T-helper 1 cell treated with Interleukin-12 subunit alpha and Interleukin-12 subunit beta and Interleukin-4 antibody, amounts not matched to agents 30 ng/mL and 1 ng/mL, for 36 hours (primary cell): ENCODE measurements around the gene GPR180. TPM values are rescaled to one million over a fixed set of nuclear protein-coding genes. Genes with fewer than 3 reads are reported as not detected.
"Not testable (repeated sequence)": the region's sequence is repeated elsewhere in the genome, so short reads cannot be mapped to it uniquely, and the experiment has no call there.

Source experiments
- intact Hi-C: fragments of 100-400 bp; cut with micrococcal nuclease; formaldehyde crosslinking; loops from one replicate; pipeline ENCODE4 v1.15.1; 2024
- total RNA-seq: library from RNA; stranded (reverse); gene quantifications from 2 replicates; pipeline ENCODE4 v1.2.3, GENCODE V29; 2022

GPR180 gene
- total RNA-seq, 1 donor from 2014 or later, result 7.8 TPM

GRCh38 chr13:94637677-94638076, 36.0 kb downstream of the GPR180 start:
- intact Hi-C loops, result not testable (repeated sequence)

- intact Hi-C loops, result no loop called here
Measured at GRCh38 chr13:94640721-94641120, 39.1 kb downstream of the GPR180 start.

- intact Hi-C loops, result no loop called here
Measured at GRCh38 chr13:94641409-94641941, 39.8 kb downstream of the GPR180 start.

GRCh38 chr13:94646904-94647303, 45.2 kb downstream of the GPR180 start:
- intact Hi-C loops, result no loop called here

- intact Hi-C loops, result loop anchor here (2.0 kb wide), 3 partner anchors 35 to 107 kb away; partner anchors contain the start of gene GPR180
Measured at GRCh38 chr13:94656176-94656575, 54.5 kb downstream of the GPR180 start.

GRCh38 chr13:94656766-94657165, 55.1 kb downstream of the GPR180 start:
- intact Hi-C loops, result loop anchor here (2.0 kb wide), 3 partner anchors 36 to 108 kb away; partner anchors contain the start of gene GPR180

- intact Hi-C loops, result loop anchor here (2.0 kb wide), 3 partner anchors 36 to 108 kb away; partner anchors contain the start of gene GPR180
Measured at GRCh38 chr13:94657167-94657566, 55.5 kb downstream of the GPR180 start.

GRCh38 chr13:94658926-94659597, 57.4 kb downstream of the GPR180 start:
- intact Hi-C loops, result no loop called here

GRCh38 chr13:94659598-94659946, 57.9 kb downstream of the GPR180 start:
- intact Hi-C loops, result no loop called here

GRCh38 chr13:94660695-94661326, 59.2 kb downstream of the GPR180 start:
- intact Hi-C loops, result loop anchor here (2.0 kb wide), 1 partner anchor 48 kb away; no protein-coding TSS in a partner anchor

GRCh38 chr13:94661406-94661805, 59.7 kb downstream of the GPR180 start:
- intact Hi-C loops, result loop anchor here (2.0 kb wide), 1 partner anchor 47 kb away; no protein-coding TSS in a partner anchor

- intact Hi-C loops, result no loop called here
Measured at GRCh38 chr13:94662274-94662945, 60.8 kb downstream of the GPR180 start.

GRCh38 chr13:94664889-94665288, 63.2 kb downstream of the GPR180 start:
- intact Hi-C loops, result no loop called here

GRCh38 chr13:94666065-94666464, 64.4 kb downstream of the GPR180 start:
- intact Hi-C loops, result no loop called here

GRCh38 chr13:94667190-94667589, 65.5 kb downstream of the GPR180 start:
- intact Hi-C loops, result no loop called here

GRCh38 chr13:94672400-94672799, 70.7 kb downstream of the GPR180 start:
- intact Hi-C loops, result no loop called here

- intact Hi-C loops, result no loop called here
Measured at GRCh38 chr13:94673851-94674250, 72.2 kb downstream of the GPR180 start.

GRCh38 chr13:94674609-94675348, 73.1 kb downstream of the GPR180 start:
- intact Hi-C loops, result loop anchor here (1.0 kb wide), 5 partner anchors 482 to 804 kb away; no protein-coding TSS in a partner anchor

GRCh38 chr13:94677799-94678198, 76.1 kb downstream of the GPR180 start:
- intact Hi-C loops, result no loop called here

GRCh38 chr13:94678845-94679244, 77.2 kb downstream of the GPR180 start:
- intact Hi-C loops, result no loop called here

- intact Hi-C loops, result no loop called here
Measured at GRCh38 chr13:94679614-94680013, 78.0 kb downstream of the GPR180 start.
